ENCODE results near the gene IGSF21.
A peak's percentile ranks its signal among the peaks of the same experiment; 100 is the strongest.

DNA sequence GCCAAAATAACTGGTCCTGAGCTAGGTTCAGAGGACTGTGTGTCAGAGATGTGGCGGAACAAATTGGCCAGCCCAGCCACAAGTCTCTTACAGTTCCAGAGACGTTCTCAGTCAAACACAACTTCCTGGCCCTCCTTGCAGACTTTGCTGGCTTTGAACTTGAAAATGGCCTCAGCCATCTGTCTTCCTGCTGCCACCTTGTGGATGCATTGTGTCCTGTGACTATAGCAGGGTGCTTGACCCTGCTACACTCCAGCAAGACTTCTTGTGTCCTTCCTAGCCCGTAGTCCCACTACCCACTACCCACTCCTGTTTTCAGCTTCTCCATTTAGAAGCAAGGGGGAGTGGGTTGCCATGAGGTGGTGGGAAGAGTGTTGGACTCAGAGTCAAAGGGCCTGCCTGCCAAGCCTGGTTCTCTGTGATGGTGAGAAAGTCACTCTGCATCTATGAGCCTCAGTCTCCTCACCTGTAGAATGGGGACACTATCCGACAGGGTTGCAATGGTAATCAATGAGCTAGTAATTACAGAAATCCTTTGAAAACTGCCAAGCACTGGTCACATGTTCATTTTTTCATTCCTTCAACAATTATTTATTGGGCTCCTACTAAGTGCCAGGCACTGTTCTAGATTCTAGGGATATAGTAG lies 109.9 kb downstream of the IGSF21 start:
- TF ChIP-seq, protein P1, sequence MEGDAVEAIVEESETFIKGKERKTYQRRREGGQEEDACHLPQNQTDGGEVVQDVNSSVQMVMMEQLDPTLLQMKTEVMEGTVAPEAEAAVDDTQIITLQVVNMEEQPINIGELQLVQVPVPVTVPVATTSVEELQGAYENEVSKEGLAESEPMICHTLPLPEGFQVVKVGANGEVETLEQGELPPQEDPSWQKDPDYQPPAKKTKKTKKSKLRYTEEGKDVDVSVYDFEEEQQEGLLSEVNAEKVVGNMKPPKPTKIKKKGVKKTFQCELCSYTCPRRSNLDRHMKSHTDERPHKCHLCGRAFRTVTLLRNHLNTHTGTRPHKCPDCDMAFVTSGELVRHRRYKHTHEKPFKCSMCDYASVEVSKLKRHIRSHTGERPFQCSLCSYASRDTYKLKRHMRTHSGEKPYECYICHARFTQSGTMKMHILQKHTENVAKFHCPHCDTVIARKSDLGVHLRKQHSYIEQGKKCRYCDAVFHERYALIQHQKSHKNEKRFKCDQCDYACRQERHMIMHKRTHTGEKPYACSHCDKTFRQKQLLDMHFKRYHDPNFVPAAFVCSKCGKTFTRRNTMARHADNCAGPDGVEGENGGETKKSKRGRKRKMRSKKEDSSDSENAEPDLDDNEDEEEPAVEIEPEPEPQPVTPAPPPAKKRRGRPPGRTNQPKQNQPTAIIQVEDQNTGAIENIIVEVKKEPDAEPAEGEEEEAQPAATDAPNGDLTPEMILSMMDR (IDR thresholded peaks at IDR 0.05; ENCODE audit: low read depth, low read length, poor library complexity, severe bottlenecking), result peak; percentile 68
- TF ChIP-seq EZH2phosphoT487 (IDR thresholded peaks at IDR 0.05; ENCODE audit: borderline replicate concordance, low read length), result no peak
